NCI-H82 treated with DMSO at 0.1 percent for 48 hours (cell line): ENCODE results near the gene SRR.
"Not testable (repeated sequence)": the region's sequence is repeated elsewhere in the genome, so short reads cannot be mapped to it uniquely, and the experiment has no call there.

Source experiments
- DNase-seq: peaks from one replicate; lab custom pipeline; 2025; ENCODE audit not compliant: unreplicated experiment; lab: John Stamatoyannopoulos, UW

The SRR gene

DNA sequence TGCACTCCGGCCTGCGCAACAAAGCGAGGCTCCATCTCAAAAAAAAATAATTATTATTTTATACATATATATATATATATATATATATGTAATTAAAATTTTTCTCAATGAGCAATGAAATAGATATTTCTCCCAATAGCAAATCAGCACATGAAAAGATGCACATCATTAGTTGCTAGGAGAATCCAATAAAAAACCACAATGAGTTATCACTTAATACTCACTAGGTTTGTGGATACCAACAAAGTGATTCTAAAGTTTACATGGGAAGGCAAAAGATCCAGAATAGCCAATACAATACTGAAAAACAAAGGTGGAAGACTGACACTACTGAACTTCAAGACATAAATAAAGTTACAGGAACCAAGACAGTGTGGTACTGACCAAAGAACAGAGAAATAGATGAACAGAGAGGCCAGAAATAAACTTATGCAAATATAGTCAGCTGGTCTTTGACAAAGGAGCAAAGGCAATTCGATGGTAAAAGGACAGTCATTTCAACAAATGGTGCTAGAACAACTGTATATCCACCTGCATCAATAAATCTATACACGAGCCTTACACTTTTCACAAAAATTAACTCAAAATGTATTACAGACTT lies 13.8 kb upstream of the SRR start:
- no peak for DNase-seq

DNA sequence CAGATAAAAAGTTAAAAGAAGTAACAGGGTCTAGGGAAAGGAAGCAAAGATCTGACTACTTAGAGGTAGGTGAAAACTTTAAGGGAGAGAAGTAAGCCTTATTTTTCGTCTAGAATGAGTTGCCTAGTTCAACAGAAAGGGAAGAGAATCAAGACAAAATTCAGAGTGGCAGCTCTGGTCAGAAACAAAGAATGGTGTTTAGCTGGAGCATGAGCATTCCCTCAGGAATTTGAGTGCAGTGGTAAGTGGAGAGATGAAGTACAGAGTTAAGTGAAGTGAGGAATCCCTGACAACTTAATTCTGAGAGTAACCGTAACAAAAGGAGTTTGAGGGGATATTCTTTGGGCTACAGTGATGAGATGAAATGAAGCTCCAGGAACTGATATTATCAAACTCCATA lies 11.7 kb upstream of the SRR start:
- DNase-seq = no peak

DNA sequence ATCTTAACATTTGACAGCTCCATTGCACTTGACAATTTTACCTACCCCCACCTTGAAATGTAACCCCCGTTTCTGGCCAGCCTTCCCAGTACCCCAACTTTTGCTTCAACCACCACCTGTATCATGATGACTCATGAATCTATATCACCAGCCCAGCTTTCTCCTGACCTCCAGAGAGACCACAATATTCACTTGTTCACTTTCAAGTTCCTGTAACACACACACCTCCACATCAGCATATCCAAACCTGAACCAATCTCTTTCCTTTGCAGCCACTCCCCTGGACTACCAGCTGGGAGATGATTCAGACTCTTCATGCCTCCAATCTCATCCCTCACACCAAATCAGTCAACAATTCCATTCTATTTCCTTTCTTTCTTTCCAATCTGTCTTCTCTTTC lies 8.2 kb upstream of the SRR start:
- DNase-seq = no peak

DNA sequence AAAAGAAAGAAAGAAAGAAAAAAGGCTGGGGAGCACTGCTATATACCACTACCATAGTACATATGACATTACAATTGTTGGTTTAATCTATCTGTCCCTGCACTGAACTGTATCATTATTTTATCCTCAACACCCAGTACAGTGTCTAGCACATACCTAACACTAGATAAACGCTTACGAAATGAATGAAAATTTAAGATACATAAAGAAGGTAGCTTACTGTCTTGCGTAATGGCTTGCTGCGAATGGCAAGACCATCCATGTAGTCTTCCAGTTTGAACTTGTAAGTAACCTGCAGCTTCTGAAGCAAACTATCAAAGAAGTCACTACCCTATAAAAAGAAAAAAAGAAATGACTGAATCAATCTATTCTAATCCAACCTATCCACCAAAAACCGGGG lies 6.7 kb upstream of the SRR start:
- DNase-seq = no peak

DNA sequence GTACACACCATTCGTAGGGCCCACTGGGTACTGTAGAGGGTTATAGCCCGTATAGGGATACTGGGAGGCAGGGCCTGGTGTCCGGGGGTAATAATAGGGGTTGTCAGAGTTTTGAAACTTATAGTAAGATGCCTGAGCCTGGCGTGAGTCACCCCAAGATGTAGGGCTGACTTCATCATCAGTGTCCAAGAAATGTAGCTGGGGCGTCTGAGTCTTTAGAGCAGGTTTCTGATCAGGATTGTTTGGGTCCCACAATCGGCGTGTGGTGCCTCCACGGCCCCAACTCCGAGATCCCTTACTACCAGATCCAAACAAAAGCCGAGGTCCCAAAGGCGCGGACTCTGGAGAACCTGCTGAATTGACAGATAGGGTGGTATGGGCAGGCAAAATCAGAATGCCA lies 4.6 kb upstream of the SRR start:
- no peak for DNase-seq

DNA sequence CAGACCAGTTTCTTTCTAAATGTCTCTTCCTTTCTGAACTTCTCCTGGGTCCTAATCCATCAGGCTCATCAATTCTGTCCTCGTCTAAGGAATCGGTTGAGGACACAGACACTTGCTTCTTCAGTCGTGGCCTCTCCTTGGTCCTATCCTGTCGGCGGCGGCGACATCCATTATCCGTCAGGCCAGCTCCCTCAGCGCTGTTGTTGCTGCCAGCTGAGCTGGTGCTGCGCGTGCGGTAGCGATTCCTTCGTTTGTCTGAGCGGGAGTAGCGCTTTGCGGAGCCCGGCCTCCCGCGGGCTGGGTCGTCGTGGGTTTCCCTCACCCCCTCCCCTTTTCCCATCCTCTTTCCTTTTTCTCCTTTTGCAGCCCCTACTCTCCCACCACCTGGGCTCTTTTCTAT lies 4.0 kb upstream of the SRR start:
- no peak for DNase-seq

DNA sequence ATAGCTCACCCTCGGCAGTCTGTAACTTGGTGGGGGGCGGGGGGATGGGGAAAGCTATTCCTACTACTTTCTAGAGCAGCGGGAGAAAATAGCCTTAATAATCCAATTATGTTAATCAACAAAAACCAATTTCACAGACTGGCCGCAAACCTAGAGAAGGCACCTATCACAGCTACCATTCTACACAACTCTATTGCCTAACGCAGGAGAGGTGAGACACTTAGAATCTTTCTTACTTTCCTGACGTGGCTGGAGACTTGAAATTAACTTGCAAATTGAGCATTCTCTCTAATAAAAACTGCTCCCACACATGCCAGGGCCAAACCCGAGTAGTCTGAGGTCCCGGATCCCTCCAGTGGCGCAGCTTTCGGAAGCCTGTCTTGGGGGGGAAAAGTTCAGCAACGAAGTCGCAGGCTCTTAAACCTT lies 959 bp upstream of the SRR start:
- peak; percentile 94 for DNase-seq

DNA sequence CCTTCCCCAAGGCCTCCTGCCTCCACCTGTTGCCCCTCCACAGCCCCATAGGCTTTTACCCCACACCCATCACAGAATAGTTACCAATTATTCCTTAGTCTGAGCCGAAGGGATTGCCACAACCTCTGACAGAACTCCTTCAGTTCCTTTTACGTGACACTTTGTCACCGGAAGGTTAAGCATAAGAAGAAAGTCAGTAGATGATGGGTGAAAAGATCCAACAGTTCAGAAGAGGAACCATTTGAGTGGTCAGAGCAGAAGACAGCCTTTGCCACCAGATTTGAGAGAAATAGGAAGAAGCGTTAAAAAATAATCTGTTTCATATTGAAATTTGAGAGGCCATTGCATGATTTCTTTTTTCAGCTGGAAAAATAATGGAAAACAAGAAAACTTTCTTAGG lies 1.2 kb downstream of the SRR start:
- no peak for DNase-seq

DNA sequence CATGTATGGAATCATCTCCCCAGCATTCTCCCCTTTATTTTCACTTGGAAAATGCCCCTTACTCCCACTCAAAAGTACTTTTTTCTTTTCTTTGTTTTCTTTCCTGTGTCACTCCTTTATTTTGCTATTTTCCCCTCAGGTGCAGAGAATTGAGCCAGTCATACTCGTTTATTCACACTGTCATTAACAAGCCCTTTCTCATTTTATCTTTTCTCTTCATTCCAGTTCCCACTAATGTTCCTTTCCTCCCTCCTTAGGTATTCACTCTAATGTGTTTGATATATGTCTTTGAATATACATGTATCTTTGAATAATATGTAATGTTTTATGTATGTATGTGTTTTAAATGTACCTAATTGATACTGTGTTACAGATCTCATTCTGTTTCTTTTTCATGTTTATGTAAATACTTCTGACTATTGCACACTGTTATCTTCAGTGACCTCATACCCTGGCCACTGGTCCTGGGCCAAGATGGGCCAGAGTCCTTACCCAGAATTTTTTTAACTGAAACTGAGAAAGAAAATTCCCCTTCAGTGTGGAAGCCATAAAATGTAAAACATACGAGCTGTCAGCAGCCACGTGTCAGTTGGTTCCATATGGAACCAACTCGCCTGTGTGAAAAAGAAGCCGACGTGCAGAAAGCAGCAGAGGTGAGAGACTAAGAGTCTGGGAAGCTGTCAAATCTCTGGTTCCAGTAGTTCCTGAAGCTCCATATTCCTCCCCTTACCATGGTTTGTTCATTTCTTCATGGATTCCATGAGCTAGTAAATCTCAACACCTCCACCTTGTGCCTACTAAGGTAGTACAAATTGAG lies 5.8 kb downstream of the SRR start:
- DNase-seq = no peak

DNA sequence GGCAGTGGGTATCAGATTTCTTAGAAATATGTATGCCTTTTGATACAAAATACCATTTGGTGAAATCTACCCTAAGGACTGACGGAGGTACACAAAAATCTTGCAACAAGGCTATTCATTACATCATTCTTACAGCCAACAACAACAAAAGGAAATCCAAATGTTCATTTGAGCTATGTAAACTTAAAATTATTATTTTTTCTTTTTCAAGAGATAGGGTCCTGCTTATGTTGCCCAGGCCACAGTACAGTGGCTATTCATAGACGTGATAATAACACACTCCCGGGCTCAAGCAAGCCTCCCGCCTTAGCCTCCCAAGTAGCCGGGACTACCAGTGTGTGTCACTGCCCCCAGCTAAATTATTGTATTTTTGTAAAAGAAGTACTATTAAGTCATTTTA lies 9.0 kb downstream of the SRR start:
- DNase-seq = no peak

DNA sequence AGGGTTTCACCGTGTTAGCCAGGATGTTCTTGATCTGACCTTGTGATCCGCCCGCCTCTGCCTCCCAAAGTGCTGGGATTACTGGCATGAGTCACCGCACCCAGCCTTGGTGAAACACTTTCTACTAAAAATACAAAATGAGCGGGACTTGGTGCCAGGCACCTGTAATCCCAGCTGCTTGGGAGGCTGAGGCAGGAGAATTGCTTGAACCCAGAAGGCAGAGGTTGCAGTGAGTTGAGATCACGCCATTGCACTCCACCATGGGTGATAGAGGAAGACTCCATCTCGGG lies 13.1 kb downstream of the SRR start:
- DNase-seq = not testable (repeated sequence)

DNA sequence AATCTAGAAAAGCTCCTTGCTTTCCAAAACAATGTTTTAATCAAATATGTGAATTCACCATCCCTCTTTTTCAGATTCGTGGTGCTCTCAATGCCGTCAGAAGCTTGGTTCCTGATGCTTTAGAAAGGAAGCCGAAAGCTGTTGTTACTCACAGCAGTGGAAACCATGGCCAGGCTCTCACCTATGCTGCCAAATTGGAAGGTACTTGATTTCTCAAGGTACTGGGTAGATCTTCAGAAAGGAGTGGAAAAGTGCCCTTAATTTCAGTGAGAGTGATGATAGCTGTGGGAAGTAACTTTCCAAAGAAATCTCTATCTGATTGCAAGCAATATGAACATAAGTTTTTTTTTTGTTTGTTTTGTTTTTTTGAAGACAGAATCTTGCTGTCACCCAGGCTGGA lies 14.0 kb downstream of the SRR start:
- DNase-seq = no peak

DNA sequence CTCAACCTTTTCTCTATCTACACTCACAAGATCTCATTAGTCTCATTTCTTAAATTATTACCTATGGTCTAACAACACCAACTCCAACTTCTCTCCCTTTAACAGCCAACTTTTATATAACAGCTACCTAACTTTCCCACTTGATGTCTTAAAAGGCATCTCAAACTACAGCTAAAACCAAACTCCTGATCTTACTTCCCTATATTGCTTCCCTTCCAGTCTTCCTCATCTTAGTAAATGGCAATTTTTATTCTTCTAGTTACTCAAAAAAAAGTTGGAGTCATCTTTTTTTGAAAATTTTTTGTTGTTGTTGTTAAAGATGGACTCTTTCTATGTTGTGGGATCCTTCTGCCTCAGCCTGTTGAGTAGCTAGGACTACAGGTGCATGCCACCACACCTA lies 15.3 kb downstream of the SRR start:
- DNase-seq = no peak

DNA sequence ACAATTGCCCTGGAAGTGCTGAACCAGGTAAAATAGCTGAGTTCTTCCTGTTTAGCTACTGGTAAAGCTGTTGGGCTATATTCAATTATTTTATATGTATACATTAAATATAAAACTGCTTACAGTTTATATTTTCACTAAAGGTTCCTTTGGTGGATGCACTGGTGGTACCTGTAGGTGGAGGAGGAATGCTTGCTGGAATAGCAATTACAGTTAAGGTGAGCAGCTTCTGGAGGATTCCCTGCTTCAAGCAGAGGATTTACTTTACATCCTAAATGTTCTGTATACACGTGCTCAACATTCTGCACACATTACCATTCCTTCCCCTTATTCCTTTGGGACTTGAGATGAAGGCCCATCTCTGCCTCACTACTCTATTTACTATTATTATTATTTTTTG lies 17.6 kb downstream of the SRR start:
- no peak for DNase-seq

DNA sequence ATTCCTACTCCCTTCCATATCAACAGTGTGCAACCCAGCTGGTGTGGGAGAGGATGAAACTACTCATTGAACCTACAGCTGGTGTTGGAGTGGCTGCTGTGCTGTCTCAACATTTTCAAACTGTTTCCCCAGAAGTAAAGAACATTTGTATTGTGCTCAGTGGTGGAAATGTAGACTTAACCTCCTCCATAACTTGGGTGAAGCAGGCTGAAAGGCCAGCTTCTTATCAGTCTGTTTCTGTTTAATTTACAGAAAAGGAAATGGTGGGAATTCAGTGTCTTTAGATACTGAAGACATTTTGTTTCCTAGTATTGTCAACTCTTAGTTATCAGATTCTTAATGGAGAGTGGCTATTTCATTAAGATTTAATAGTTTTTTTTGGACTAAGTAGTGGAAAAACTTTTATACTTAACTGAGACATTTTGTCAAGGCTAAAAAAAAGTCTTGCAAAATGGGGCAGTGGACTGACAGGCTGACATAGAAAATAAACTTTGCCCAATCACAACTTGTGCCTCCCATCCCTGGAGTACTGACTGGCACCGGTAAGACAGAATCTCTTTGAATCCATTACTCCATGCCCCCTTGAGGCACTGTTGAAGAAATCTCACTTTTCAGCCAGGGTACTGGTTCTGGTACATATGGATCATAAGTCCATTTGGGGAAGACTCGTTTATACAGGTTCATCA lies 20.0 kb downstream of the SRR start:
- DNase-seq = no peak

DNA sequence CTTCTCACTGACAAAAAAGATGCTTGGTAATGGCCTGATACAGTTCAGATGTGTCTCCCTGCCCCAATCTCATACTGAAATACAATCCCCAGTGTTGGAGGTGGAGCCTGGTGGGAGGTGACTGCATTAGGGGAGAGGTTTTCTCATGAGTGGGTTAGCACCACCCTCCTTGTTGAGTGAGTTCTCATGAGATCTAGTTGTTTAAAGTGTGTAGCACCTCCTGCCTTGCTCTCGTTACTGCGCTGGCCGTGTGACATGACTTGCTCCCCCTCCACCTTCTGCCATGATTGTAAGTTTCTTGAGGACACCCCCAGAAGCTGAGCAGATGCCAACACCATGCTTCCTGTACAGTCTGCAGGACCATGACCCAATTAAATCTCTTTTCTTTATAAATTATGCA lies 27.6 kb downstream of the SRR start:
- no peak for DNase-seq

DNA sequence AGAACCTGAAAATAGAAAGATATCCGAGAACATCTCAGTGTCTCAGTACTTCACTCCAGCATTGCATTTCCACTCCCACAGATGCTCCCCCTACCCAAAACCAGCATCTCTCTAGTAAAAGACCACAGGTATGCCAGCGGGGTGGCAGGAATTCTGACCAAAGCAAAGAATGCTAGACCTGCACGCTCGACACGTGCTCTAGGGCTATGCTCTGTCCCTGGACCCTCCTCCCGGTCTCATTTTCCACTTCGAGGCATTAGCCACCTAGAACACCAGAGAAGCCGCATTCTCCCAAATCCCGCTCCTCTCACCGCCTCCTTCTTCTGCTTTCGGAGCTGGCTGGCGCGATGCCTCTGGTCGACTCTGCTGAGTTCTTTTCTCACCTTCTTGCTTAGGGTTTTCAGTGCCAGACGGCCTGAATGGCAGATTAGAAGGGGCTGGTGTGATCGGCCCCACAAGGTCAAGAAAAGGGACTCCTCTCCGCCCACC lies 32.0 kb downstream of the SRR start:
- no peak for DNase-seq

DNA sequence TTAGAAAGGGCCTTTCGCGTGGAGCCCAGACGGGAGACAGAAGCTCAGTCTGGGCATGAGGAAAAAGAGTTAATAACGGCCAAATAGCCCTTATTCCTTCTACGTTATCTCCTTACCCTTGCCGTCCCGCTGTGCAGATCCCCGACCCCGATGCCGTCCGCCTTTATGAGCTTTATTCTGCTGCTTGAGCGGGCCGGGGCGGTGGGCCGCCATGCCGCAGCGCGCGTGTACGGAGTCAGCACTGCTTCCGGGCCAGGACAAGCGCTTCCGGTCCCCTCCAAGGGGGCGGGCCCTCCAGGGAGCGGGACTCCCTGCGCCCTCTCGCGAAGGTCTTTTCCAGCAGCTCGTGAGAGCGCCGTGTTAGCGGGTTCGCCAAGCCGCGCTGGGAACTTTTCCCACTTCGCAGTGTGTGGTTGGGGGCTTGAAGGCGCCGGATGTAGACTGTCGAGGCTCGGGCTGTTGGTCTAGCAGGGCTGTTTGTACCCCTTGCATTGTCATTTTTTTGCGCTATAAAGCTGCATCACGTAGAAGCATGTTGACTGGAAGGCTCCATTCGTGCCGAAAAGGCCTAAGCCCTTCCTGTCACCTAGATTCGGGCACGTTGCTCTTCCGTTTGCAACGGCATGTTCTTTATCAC lies 32.6 kb downstream of the SRR start, which contains the start of gene TSR1:
TSS of gene TSR1 (minus strand) at position 243 of the 637 bp plus-strand sequence. CDS start at position 213, 30 bp downstream.
- DNase-seq = peak; percentile 80

DNA sequence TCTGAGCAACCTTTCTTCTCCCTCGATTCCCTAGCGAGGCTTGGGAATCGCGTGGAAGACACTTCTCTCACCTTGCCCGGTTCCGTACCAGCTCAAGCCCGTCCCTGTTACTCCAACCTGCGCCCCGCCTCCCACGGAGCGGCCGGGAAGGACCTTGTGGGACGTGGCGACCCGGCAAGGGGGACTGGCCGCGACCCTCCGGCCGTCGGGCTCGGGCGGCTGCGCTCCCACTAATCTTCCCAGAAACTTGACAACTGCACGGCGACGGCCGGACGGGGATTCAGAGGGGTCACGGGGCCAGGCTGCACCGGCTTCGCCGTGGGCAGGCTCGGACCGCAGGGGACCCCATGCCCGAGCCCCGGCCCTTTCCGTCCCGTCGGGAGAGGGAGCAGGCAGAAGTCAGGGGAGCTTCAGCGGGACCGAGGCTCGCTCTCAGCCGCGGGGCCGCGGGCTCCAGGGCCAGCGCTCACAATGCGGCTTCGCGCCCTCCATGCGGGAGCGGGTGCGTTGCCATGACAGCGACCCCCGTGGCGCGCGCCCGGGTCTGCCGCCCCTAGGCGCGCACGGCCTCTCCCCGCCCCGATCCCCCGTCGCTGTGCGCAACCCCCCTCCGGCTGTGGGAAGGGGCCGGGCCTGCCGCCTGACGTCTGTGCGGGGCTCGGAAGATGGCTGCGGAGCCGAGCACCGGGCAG lies 33.2 kb downstream of the SRR start, which contains the start of gene SGSM2:
TSS of gene SGSM2 (plus strand) at position 650 of the 692 bp plus-strand sequence. CDS start 188 bp downstream, outside the sequence.
- DNase-seq = peak; percentile 26

DNA sequence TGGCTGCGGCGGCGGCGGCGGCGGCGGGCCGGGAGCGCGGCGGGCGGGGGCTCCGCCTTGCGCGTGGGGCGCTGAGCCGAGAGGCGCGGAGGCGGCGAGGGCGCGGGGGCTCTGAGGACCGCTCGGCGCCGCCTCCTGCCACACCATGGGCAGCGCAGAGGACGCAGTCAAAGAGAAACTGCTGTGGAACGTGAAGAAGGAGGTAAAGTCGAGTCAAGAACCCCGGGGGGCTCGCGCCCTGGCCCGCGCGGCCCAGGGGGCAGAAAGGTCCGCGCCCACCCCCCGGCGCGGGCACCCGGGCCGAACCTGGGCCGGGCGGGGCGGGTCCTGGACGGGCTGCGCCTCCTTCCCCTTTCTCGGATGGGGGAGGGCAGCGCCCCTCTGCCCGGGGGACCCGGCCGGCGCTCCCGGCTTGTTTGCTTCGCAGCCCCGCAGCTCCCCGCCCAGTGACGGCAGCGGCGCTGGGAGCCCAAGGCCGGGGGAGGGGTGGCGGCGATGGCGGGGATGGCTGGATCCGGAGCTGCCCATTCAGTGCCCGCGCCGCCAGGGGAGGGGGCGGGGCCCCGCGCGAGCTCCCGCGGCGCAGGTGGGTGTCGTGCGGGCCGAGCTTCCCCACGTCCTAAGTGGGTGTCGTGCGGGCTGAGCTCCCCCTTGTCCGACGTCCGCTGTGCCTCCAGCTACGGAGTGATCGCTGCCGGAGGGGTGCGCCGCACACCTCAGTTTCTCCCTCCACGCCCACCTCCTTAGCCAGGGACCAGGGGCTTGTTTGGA lies 34.0 kb downstream of the SRR start:
- DNase-seq = no peak
